ENCODE data around the gene CNOT8. TPM values are rescaled to one million over a fixed set of nuclear protein-coding genes. Genes with fewer than 3 reads are reported as not detected.
"Not testable (repeated sequence)": the region's sequence is repeated elsewhere in the genome, so short reads cannot be mapped to it uniquely, and the experiment has no call there.

The CNOT8 gene
- total RNA-seq, 1 donor from 2014 or later: 82.5 TPM

DNA sequence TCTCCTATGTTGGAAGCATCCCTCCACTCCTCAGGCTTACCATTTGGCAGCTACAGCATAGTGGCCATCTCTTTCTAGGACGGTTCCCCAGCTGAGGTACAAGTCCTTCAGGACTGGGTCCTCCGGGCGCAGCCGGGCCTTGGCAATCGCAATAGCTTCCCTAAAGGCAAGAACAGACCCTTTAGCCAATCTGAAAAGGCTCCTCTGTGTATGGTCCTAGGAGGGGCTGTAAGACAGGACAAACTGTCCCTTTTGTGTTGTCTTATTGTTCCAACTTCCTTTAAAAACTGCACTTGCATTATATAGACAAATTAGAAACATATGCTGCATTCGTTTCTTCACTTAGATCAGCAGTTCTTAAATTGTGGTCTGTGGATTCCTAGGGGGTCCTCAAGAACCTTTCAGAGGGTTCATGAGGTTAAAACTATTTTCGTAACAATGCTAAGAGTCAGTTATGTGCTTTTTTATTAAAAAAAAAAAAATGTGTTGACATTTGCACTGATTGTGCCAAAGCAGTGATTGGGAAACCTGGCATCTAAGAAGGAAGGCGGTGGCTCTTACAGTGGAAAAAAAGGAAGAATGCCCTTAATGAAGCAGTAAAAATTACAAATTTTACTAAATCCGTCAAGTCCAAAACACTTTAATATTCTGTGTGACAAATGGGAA lies 40.9 kb downstream of the CNOT8 start:
- TF ChIP-seq, protein P1, sequence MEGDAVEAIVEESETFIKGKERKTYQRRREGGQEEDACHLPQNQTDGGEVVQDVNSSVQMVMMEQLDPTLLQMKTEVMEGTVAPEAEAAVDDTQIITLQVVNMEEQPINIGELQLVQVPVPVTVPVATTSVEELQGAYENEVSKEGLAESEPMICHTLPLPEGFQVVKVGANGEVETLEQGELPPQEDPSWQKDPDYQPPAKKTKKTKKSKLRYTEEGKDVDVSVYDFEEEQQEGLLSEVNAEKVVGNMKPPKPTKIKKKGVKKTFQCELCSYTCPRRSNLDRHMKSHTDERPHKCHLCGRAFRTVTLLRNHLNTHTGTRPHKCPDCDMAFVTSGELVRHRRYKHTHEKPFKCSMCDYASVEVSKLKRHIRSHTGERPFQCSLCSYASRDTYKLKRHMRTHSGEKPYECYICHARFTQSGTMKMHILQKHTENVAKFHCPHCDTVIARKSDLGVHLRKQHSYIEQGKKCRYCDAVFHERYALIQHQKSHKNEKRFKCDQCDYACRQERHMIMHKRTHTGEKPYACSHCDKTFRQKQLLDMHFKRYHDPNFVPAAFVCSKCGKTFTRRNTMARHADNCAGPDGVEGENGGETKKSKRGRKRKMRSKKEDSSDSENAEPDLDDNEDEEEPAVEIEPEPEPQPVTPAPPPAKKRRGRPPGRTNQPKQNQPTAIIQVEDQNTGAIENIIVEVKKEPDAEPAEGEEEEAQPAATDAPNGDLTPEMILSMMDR (IDR thresholded peaks at IDR 0.05; ENCODE audit: insufficient read depth, low read length, poor library complexity, severe bottlenecking): no peak
- peaks cover 1% of the 10 kb centered on the region for H3K36me3 ChIP-seq (ENCODE audit: control insufficient read depth, insufficient read depth, low read length)
- no peaks in the 10 kb centered on the region for H3K27me3 ChIP-seq (ENCODE audit: control insufficient read depth, insufficient read depth, low read length)
- no peak overlapping the region for H3K4me3 ChIP-seq (ENCODE audit: low read depth, low read length)
- DNase-seq (ENCODE audit: low read depth): no peak

DNA sequence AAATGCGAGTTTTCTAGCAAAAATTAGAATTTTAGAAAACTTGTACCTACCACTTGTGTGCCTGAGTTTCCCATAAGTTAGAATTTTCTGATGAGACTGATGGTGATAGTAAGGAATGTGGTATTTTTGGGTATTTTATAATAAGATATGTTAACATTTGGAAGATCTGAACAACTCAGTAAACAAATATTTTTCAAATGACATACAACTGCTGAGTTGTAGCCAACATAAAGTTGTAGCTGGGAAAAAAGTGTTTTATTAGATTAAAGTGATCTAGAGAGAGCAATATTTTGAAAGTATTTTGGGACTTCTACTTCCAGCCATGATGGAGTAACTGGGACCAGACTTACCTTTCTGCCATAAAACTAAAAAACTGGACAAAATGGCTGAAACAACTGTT lies 41.6 kb downstream of the CNOT8 start:
- TF ChIP-seq, protein P1 (IDR thresholded peaks at IDR 0.05; ENCODE audit: insufficient read depth, low read length, poor library complexity, severe bottlenecking): no peak
- H3K4me3 ChIP-seq (ENCODE audit: low read depth, low read length): no peak overlapping the region
- H3K36me3 ChIP-seq (ENCODE audit: control insufficient read depth, insufficient read depth, low read length): peaks cover 1% of the 10 kb centered on the region
- no peak for DNase-seq (ENCODE audit: low read depth)
- H3K27me3 ChIP-seq (ENCODE audit: control insufficient read depth, insufficient read depth, low read length): no peaks in the 10 kb centered on the region

DNA sequence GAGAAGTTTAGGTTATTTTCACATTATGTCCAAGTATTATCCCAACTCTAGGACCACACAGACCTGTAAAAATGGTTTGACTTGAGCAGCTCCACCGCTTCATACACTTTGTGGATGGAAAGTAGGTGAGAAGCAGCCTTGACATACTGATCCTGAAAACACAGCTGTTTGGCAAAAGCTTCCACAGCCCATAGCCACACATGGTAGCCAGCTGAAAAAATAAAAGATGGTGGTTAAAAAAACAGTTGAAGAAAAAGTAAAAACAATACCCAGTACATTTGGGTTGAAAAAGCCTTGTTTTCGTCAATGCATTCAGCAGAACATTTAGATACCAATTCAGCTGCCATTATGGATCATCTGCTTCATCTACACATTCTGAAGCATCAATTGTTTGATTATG lies 42.8 kb downstream of the CNOT8 start:
- DNase-seq (ENCODE audit: low read depth): no peak
- H3K4me3 ChIP-seq (ENCODE audit: low read depth, low read length): no peak overlapping the region
- TF ChIP-seq, protein P1 (IDR thresholded peaks at IDR 0.05; ENCODE audit: insufficient read depth, low read length, poor library complexity, severe bottlenecking): no peak
- H3K27me3 ChIP-seq (ENCODE audit: control insufficient read depth, insufficient read depth, low read length): no peaks in the 10 kb centered on the region
- peaks cover 1% of the 10 kb centered on the region for H3K36me3 ChIP-seq (ENCODE audit: control insufficient read depth, insufficient read depth, low read length)

DNA sequence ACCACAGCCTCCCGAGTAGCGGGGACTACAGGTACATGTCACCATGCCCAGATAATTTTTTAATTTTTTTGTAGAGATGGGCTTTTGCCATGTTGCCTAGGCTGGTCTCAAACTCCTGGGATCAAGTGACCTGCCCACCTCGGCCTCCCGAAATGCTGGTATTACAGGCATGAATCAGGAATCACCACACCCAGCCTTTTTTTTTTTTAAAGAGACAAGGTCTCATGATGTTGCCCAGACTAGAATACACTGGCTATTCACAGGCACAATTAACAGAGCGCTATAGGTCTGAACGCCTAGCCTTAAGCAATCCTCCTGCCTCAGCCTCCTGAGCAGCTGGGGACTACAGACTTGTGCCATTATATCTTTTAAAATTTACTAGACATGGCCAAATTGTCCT lies 43.5 kb downstream of the CNOT8 start:
- TF ChIP-seq, protein P1 (IDR thresholded peaks at IDR 0.05; ENCODE audit: insufficient read depth, low read length, poor library complexity, severe bottlenecking): no peak
- Histone ChIP-seq H3K36me3 (ENCODE audit: control insufficient read depth, insufficient read depth, low read length) (peaks cover 1% of the 10 kb centered on the region), H3K27me3 (ENCODE audit: control insufficient read depth, insufficient read depth, low read length) (no peaks in the 10 kb centered on the region), H3K4me3 (ENCODE audit: low read depth, low read length) (no peak overlapping the region)
- DNase-seq (ENCODE audit: low read depth): no peak

DNA sequence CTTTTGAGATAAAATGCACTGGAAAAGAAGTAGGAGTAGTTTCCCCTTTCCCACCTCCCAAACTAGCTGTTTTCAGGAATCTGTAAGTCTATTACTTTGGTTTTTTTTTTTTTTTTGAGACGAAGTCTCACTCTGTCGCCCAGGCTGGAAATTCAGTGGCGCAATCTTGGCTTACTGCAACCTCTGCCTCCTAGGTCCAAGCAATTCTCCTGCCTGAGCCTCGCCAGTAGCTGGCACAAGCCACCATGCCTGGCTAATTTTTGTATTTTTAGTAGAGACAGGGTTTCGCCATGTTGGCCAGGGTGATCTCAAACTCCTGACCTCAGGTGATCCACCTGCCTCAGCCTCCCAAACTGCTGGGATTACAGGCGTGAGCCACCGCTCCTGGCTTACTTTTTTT lies 47.2 kb downstream of the CNOT8 start:
- not testable (repeated sequence) for DNase-seq (ENCODE audit: low read depth); H3K36me3 ChIP-seq (ENCODE audit: control insufficient read depth, insufficient read depth, low read length); H3K4me3 ChIP-seq (ENCODE audit: low read depth, low read length)

DNA sequence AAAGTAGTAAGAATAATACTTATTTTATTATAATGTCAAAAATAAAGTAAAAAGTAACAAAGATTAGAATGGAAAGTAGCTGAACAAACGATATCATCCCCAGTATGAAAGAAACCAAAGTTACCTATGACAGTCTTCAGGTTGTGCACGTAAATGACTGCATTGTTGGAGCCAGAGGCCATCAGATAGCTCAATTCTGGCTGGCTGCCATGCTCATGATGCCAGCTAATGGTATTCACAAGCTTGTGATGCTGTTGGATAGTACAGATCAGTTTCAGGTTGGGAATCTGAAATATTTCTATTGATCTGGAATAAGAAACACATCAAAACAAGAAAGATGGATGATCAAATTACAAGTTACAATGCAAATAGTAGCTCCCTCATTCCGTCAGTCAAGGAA lies 58.4 kb downstream of the CNOT8 start:
- Histone ChIP-seq H3K4me3 (ENCODE audit: low read depth, low read length) (no peak overlapping the region), H3K36me3 (ENCODE audit: control insufficient read depth, insufficient read depth, low read length) (no peaks in the 10 kb centered on the region), H3K27me3 (ENCODE audit: control insufficient read depth, insufficient read depth, low read length) (no peaks in the 10 kb centered on the region)
- TF ChIP-seq, protein P1 (IDR thresholded peaks at IDR 0.05; ENCODE audit: insufficient read depth, low read length, poor library complexity, severe bottlenecking): no peak
- no peak for DNase-seq (ENCODE audit: low read depth)

More for the DNA sequence above, 47.2 kb downstream of the CNOT8 start:
- not testable (repeated sequence) for H3K27me3 ChIP-seq (ENCODE audit: control insufficient read depth, insufficient read depth, low read length)

All from kidney epithelial cell (primary cell).